Mammary epithelial cell (primary cell): ENCODE measurements around the gene C16orf87.

Source experiments
- CTCF ChIP-seq, 2 donors: IDR thresholded peaks in 1 of 2; conservative IDR thresholded peaks in 1 of 2; 2 replicates each; pipeline ENCODE4 v1.5.1; 2011 to 2012; ENCODE audit warnings: inconsistent platforms in 2 of 2, low read length in 2 of 2, mild to moderate bottlenecking in 2 of 2, control low read depth in 1 of 2, low read depth in 1 of 2; ENCODE audit not compliant: insufficient read depth in 1 of 2; ENCODE audit errors: extremely low read depth in 1 of 2
- EZH2 ChIP-seq: IDR thresholded peaks from 2 replicates; pipeline ENCODE4 v1.6.1; 2012; ENCODE audit warnings: low read length, inconsistent platforms, borderline replicate concordance

- TF ChIP-seq CTCF (conservative IDR thresholded peaks at IDR 0.05 in 1 of 2, IDR thresholded peaks at IDR 0.05 in 1 of 2; ENCODE audit: extremely low read depth in 1 of 2, insufficient read depth in 1 of 2, low read depth in 1 of 2, low read length in 2 of 2) (no peak), EZH2 (no peak)
Measured at GRCh38 chr16:46751381-46751780, 79.6 kb downstream of the C16orf87 start.
